Adipocyte (in vitro differentiated cells): Measurements from ENCODE around the gene SLC1A2.

ENCODE experiments used
- DNase-seq: peaks from one replicate; pipeline ENCODE4 v3.0.0-alpha.2; 2015; ENCODE audit warnings: low read depth
- H3K27me3 ChIP-seq: replicated peaks from 2 replicates; pipeline ENCODE4 v1.7.0; 2013; ENCODE audit warnings: mild to moderate bottlenecking, low read length, moderate library complexity; ENCODE audit not compliant: control insufficient read depth, insufficient read depth
- H3K36me3 ChIP-seq: 2 replicates; pipeline ENCODE4 v1.7.0; 2013; ENCODE audit warnings: low read length, mild to moderate bottlenecking, moderate library complexity; ENCODE audit not compliant: control insufficient read depth, insufficient read depth, severe bottlenecking
- H3K4me1 ChIP-seq: 2 replicates; pipeline ENCODE4 v1.7.0; 2013; ENCODE audit warnings: mild to moderate bottlenecking, low read length, moderate library complexity; ENCODE audit not compliant: control insufficient read depth, insufficient read depth
- H3K4me3 ChIP-seq: 2 replicates; pipeline ENCODE4 v1.7.0; 2013; ENCODE audit warnings: mild to moderate bottlenecking, low read length, moderate library complexity
- H3K9ac ChIP-seq: 2 replicates; pipeline ENCODE4 v1.7.0; 2013; ENCODE audit warnings: mild to moderate bottlenecking, low read length, moderate library complexity
- H3K9me3 ChIP-seq: 2 replicates; pipeline ENCODE4 v1.7.0; 2013; ENCODE audit warnings: mild to moderate bottlenecking, low read length, moderate library complexity; ENCODE audit not compliant: control insufficient read depth

The SLC1A2 gene

DNA sequence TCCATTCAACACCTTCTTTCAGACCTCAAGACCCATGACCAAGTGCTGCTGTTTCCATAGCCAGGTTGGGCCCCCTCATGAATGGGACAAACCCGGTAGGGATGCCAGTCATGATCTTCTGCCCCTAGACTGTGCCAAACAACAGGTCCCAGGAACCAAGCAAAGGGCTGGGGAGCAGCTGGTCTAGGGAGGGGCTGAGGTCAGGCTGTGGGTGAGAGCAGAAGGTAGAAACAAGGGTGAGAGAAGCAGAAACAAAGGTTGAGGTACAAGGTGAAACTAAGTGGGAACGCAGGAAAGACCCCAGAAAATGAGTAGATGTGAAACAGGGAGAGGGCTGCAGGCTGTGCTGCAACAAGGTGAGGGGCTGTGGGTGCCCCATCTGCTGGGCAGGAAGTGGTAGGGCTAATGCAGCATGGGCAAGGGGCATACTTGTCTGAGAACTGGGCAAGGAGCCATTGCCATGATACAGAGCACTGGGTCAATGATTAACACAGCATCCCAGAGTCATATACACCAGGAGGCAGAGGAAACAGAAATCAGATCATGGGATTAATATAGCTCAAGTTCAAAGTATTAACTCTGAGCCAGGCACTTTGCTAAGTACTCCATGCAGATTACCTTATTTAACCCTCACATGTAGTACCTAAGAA is 45.9 kb downstream of the SLC1A2 start:
- Histone ChIP-seq H3K9me3 (no peaks in the 10 kb centered on the region), H3K4me3 (no peak overlapping the region), H3K4me1 (peaks cover 17% of the 10 kb centered on the region), H3K9ac (no peak overlapping the region), H3K27me3 (no peaks in the 10 kb centered on the region), H3K36me3 (no peaks in the 10 kb centered on the region)
- DNase-seq = no peak

- Histone ChIP-seq H3K9me3 (no peaks in the 10 kb centered on the region), H3K4me3 (no peak overlapping the region), H3K4me1 (peaks cover 18% of the 10 kb centered on the region), H3K27me3 (no peaks in the 10 kb centered on the region), H3K9ac (no peak overlapping the region), H3K36me3 (no peaks in the 10 kb centered on the region)
- DNase-seq = no peak
These were observed 46.6 kb downstream of the SLC1A2 start for GRCh38 chr11:35372565-35373283.

DNA sequence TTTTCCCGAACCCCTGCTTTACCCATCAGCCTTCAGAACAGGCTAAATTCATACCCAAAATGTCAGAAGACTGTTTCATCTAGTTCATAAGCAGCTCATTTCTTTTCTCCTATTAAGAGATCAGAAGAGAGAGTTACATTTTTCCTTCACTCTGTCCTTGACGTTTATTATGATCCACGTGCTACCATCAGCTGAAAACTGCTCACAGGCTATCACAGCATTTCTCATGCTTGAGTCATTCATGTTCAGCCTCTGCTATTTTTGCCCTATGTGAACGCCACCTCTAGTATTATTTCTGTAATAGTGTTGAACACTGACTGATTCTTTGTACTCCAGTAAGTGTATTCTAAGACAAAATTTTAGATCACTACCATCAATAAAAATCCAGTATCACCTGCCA is 51.9 kb downstream of the SLC1A2 start:
- peaks cover 34% of the 10 kb centered on the region for H3K4me1 ChIP-seq
- H3K27me3 ChIP-seq = no peaks in the 10 kb centered on the region
- H3K36me3 ChIP-seq = no peaks in the 10 kb centered on the region
- peaks cover 4% of the 10 kb centered on the region for H3K9me3 ChIP-seq
- peak overlapping the region; percentile 36 for H3K9ac ChIP-seq
- H3K4me3 ChIP-seq = no peak overlapping the region
- DNase-seq = peak; percentile 86

DNA sequence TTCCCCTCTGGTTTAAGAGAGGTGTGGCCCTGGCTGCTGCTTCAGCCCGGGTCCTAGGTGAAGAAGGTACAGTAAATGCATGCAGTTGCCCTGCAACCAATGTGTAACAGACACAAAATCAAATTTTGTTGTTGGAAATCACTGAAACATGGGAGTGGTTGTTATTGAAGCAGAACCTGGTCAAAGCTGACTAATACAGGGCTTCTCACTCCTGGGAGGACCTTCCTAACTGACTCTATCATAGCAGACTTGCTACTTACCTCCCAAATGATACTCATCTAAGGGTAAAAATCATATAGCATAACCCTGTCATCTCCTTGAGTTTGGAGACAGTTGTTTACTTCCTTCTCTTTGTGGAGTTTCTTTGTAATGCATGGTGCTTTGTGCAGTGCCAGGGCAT is 52.6 kb downstream of the SLC1A2 start:
- peaks cover 4% of the 10 kb centered on the region for H3K9me3 ChIP-seq
- no peak overlapping the region for H3K4me3 ChIP-seq
- no peaks in the 10 kb centered on the region for H3K36me3 ChIP-seq
- H3K9ac ChIP-seq = no peak overlapping the region
- no peaks in the 10 kb centered on the region for H3K27me3 ChIP-seq
- peaks cover 36% of the 10 kb centered on the region for H3K4me1 ChIP-seq
- no peak for DNase-seq

- Histone ChIP-seq H3K36me3 (no peaks in the 10 kb centered on the region), H3K9ac (no peak overlapping the region), H3K4me1 (peaks cover 36% of the 10 kb centered on the region), H3K4me3 (no peak overlapping the region), H3K27me3 (no peaks in the 10 kb centered on the region), H3K9me3 (peaks cover 4% of the 10 kb centered on the region)
- DNase-seq = no peak
These were observed 53.4 kb downstream of the SLC1A2 start for GRCh38 chr11:35365961-35366360.

- H3K4me3 ChIP-seq = no peak overlapping the region
- H3K9ac ChIP-seq = no peak overlapping the region
- H3K4me1 ChIP-seq = peaks cover 38% of the 10 kb centered on the region
- no peaks in the 10 kb centered on the region for H3K36me3 ChIP-seq
- DNase-seq = no peak
- no peaks in the 10 kb centered on the region for H3K27me3 ChIP-seq
- H3K9me3 ChIP-seq = peaks cover 4% of the 10 kb centered on the region
These were observed 54.0 kb downstream of the SLC1A2 start for GRCh38 chr11:35365395-35365794.

DNA sequence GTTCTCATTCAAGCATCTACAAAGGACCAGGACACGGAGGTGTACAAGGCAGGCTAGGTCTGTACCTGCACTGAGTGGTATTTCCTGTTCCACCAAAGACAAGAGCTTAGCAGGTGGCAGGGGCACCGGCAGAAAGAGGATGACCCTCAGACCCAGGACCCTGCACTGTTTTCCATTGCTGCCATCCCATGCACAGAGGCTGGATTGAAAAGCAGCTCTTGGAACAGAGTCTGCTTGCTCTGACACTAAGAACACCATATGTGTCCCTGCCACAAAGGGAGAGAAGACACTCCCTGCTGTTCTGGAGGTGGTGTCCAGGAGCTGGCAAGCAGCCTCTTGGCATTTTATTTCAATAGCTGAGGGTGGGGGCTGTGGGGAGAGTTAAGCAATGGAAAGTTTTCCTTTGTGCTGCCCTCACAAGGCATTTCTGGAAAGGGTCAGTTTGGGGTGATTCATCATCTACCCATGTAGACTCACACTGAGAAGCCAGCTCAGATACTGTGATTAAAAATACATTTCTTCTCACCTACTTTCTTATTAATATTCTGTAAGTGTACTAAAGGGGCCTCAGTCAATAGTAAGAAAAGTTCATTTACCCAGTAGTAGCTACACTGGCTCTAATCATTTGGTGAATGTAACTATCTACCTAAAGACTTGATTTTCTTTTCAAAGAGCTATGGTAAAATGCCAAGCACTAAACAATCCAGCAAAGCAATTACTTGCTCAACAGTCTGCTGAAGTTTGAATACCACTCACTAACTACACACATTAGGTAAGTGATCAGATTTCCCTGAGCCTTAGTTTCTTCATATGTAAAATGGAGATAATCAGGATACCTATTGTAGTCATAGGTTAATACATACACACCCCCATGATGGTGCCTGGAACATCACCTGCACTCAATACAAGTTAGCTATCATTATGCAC is 55.2 kb downstream of the SLC1A2 start:
- peaks cover 50% of the 10 kb centered on the region for H3K4me1 ChIP-seq
- DNase-seq = peak; percentile 97

GRCh38 chr11:35363246-35363801 is 56.0 kb downstream of the SLC1A2 start:
- peak overlapping the region; percentile 80 for H3K9ac ChIP-seq
- H3K4me1 ChIP-seq = peaks cover 58% of the 10 kb centered on the region
- peak; percentile 43 for DNase-seq
- H3K36me3 ChIP-seq = no peaks in the 10 kb centered on the region
- H3K9me3 ChIP-seq = peaks cover 4% of the 10 kb centered on the region
- H3K27me3 ChIP-seq = no peaks in the 10 kb centered on the region
- H3K4me3 ChIP-seq = peak overlapping the region; percentile 43

More for the DNA sequence above, 55.2 kb downstream of the SLC1A2 start:
- Histone ChIP-seq H3K9ac (peak overlapping the region; percentile 80), H3K4me3 (peak overlapping the region; percentile 43), H3K27me3 (no peaks in the 10 kb centered on the region), H3K9me3 (peaks cover 4% of the 10 kb centered on the region), H3K36me3 (no peaks in the 10 kb centered on the region)

DNA sequence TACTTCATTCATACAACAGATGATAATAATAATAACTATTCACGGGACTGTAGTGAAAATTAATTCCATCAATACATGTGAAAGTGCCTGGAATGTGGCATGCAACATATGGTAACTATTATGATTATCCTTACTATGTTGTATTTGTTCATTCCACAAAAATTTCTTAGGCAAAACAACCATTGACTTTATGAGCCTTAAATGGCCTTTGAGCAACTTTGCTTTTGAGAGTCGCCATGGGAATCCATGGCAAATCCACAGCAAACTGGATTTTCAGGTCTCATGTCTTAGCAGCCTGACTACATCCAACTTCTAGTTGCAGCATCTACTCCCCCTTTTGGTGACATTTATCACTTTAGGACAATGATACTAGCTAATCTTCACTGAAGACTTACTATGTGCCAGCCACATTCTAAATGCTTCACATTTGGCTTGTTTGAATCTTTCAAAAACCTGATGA is 56.8 kb downstream of the SLC1A2 start:
- H3K9ac ChIP-seq = peak overlapping the region; percentile 80
- DNase-seq = peak; percentile 46

GRCh38 chr11:35360055-35360530 is 59.3 kb downstream of the SLC1A2 start:
- Histone ChIP-seq H3K9ac (peak overlapping the region; percentile 57), H3K27me3 (no peaks in the 10 kb centered on the region), H3K36me3 (no peaks in the 10 kb centered on the region), H3K4me1 (peaks cover 58% of the 10 kb centered on the region), H3K4me3 (no peak overlapping the region), H3K9me3 (no peaks in the 10 kb centered on the region)
- no peak for DNase-seq

More for the DNA sequence above, 56.8 kb downstream of the SLC1A2 start:
- H3K27me3 ChIP-seq = no peaks in the 10 kb centered on the region
- peaks cover 63% of the 10 kb centered on the region for H3K4me1 ChIP-seq
- peak overlapping the region; percentile 17 for H3K4me3 ChIP-seq
- no peaks in the 10 kb centered on the region for H3K36me3 ChIP-seq
- H3K9me3 ChIP-seq = peaks cover 4% of the 10 kb centered on the region
